A673 (cell line): ENCODE measurements around the gene PIM2.

Source experiments
- CTCF ChIP-seq: fragments of 300-800, 200-600 bp; sonication (generic); conservative IDR thresholded peaks from 2 replicates; pipeline ENCODE4 v1.5.1; 2017; ENCODE audit warnings: low read depth, mild to moderate bottlenecking, antibody characterized with exemption, low read length, moderate library complexity, mixed read lengths
- EZH2 ChIP-seq: fragments of 200-600 bp; sonication (generic); IDR thresholded peaks from 2 replicates; pipeline ENCODE4 v1.6.1; 2017; ENCODE audit warnings: borderline replicate concordance, low read depth, mild to moderate bottlenecking, mixed read lengths, antibody characterized with exemption, low read length; ENCODE audit not compliant: poor library complexity, severe bottlenecking

GRCh38 chrX:48927736-48928382 lies 9.0 kb upstream of the PIM2 start:
- TF ChIP-seq CTCF: no peak
- TF ChIP-seq EZH2: no peak
